Measurements from ENCODE around the gene ABCD1.

ABCD1 gene

DNA sequence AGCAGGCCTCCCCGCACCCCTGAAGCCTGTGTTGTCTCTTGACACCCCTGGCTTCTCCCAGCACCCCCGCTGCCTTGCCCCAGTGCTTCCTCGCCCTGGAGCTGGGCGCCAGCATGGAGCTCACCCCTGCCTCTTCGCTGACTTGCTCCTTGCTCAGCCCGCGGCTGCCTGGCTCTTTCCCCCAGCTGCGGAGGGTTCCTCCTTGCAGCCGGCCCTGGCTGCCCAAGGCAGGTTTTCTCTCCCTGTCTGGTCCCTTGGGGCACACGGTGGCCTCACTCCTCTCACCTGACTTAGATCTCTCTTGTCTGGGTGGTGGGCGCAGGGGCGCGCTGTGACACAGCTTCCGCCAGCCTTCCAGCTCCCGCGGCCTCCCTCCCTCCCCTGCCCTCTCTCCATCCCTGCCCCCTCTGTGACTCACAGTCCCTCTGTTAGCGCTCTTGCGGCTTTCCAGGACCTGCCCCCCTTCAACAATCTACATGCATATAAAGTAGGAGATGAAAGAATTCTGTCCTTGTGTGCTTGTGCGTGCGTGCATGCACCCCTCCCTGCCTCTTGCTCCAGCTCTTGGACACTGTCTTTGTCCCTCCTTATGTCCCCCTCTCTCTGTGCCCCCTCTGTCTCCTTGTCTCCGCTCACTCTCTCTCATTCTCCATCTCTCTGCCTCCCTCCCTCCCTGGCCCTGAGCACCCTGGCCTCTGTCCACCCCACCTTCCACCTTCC lies 41.6 kb downstream of the ABCD1 start:
- peaks cover 0 to 31% (median 26%) of the 10 kb centered on the region in 5 donors for H3K4me1 ChIP-seq (ENCODE audit: control insufficient read depth in 5 of 5, insufficient read depth in 5 of 5, low read length in 5 of 5)
- H3K27ac ChIP-seq (ENCODE audit: low read depth, low read length): no peak overlapping the region
- H3K9ac ChIP-seq (ENCODE audit: low read length in 5 of 5): peak overlapping the region in 1 of 5 donors; percentile 60
- peaks cover 0 to 23% (median 17%) of the 10 kb centered on the region in 5 donors for H3K27me3 ChIP-seq (ENCODE audit: control insufficient read depth in 5 of 5, insufficient read depth in 4 of 5, low read length in 5 of 5)
- no peaks in the 10 kb centered on the region for H3K36me3 ChIP-seq (ENCODE audit: control insufficient read depth in 5 of 5, insufficient read depth in 5 of 5, low read length in 5 of 5)
- H3K4me3 ChIP-seq (ENCODE audit: low read depth in 1 of 5, low read length in 5 of 5): peak overlapping the region in 4 of 5 donors; percentile 17 to 46 (median 28)
- no peaks in the 10 kb centered on the region for H3K9me3 ChIP-seq (ENCODE audit: control insufficient read depth in 5 of 5, low read length in 5 of 5)

- no peaks in the 10 kb centered on the region for H3K9me3 ChIP-seq (ENCODE audit: control insufficient read depth in 5 of 5, low read length in 5 of 5)
- no peak overlapping the region for H3K9ac ChIP-seq (ENCODE audit: low read length in 5 of 5)
- no peaks in the 10 kb centered on the region for H3K36me3 ChIP-seq (ENCODE audit: control insufficient read depth in 5 of 5, insufficient read depth in 5 of 5, low read length in 5 of 5)
- no peak overlapping the region for H3K27ac ChIP-seq (ENCODE audit: low read depth, low read length)
- H3K27me3 ChIP-seq (ENCODE audit: control insufficient read depth in 5 of 5, insufficient read depth in 4 of 5, low read length in 5 of 5): peaks cover 0 to 25% (median 17%) of the 10 kb centered on the region in 5 donors
- H3K4me3 ChIP-seq (ENCODE audit: low read depth in 1 of 5, low read length in 5 of 5): no peak overlapping the region
- peaks cover 0 to 31% (median 26%) of the 10 kb centered on the region in 5 donors for H3K4me1 ChIP-seq (ENCODE audit: control insufficient read depth in 5 of 5, insufficient read depth in 5 of 5, low read length in 5 of 5)
These were observed 42.4 kb downstream of the ABCD1 start for GRCh38 chrX:153766871-153767673.

DNA sequence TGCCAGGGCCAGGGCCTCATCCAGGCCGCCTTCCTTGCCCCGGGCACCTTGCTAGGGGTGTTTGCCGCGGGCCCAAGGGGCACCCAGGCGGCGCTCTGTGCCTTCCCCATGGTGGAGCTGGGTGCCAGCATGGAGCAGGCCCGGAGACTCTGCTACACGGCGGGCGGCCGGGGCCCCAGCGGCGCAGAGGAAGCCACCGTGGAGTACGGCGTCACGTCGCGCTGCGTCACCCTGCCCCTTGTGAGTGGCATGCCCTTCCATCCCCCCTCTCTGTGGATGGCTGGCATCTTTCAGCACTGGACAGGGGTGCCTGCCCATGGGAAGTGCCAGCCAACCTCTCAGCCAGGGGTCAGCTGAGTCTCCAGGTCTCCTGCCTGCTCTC lies 43.0 kb downstream of the ABCD1 start:
- H3K9ac ChIP-seq (ENCODE audit: low read length in 5 of 5): no peak overlapping the region
- H3K9me3 ChIP-seq (ENCODE audit: control insufficient read depth in 5 of 5, low read length in 5 of 5): no peaks in the 10 kb centered on the region
- H3K27ac ChIP-seq (ENCODE audit: low read depth, low read length): no peak overlapping the region
- no peaks in the 10 kb centered on the region for H3K36me3 ChIP-seq (ENCODE audit: control insufficient read depth in 5 of 5, insufficient read depth in 5 of 5, low read length in 5 of 5)
- no peak overlapping the region for H3K4me3 ChIP-seq (ENCODE audit: low read depth in 1 of 5, low read length in 5 of 5)
- peaks cover 0 to 31% (median 26%) of the 10 kb centered on the region in 5 donors for H3K4me1 ChIP-seq (ENCODE audit: control insufficient read depth in 5 of 5, insufficient read depth in 5 of 5, low read length in 5 of 5)
- H3K27me3 ChIP-seq (ENCODE audit: control insufficient read depth in 5 of 5, insufficient read depth in 4 of 5, low read length in 5 of 5): peaks cover 0 to 30% (median 19%) of the 10 kb centered on the region in 5 donors

DNA sequence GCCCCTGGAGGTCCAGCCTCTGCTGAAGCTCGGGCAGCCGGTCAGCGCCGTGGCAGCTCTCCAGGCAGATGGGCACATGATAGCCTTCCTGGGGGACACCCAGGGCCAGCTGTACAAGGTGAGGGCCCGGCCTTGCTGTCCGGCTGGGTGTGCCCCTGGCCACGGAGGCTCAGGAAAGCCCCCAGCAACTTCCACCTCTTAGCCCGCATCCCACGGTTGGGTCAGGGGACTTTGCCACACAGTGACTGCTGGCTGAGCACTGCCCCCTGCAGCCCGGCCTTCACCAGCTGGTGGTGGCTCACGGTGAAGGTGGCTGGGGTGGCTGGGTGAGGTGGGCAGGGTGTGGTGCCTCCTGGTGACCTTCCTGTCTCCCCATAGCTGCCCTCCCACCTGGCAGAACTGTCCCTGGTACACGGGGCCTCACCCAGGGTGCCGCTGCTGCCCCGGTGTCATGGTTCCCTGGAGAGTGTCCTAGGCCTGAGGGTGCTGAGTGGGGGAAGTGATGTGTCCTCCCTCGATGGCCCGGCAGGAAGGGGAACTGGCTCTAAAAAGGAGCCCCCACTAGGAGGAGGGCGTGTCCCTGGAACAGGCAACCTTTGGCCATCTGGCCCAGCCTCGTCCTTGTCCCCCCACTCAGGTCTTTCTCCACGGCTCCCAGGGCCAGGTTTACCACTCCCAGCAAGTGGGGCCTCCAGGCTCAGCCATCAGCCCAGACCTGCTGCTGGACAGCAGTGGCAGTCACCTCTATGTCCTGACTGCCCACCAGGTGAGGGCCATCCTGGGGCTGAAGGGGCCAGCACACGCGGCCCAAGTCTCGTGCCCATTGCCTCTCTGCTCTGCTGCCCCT lies 43.9 kb downstream of the ABCD1 start:
- H3K9ac ChIP-seq (ENCODE audit: low read length in 5 of 5): no peak overlapping the region
- peaks cover 0 to 31% (median 26%) of the 10 kb centered on the region in 5 donors for H3K4me1 ChIP-seq (ENCODE audit: control insufficient read depth in 5 of 5, insufficient read depth in 5 of 5, low read length in 5 of 5)
- H3K27ac ChIP-seq (ENCODE audit: low read depth, low read length): no peak overlapping the region
- no peaks in the 10 kb centered on the region for H3K36me3 ChIP-seq (ENCODE audit: control insufficient read depth in 5 of 5, insufficient read depth in 5 of 5, low read length in 5 of 5)
- peaks cover 0 to 36% (median 19%) of the 10 kb centered on the region in 5 donors for H3K27me3 ChIP-seq (ENCODE audit: control insufficient read depth in 5 of 5, insufficient read depth in 4 of 5, low read length in 5 of 5)
- no peaks in the 10 kb centered on the region for H3K9me3 ChIP-seq (ENCODE audit: control insufficient read depth in 5 of 5, low read length in 5 of 5)
- H3K4me3 ChIP-seq (ENCODE audit: low read depth in 1 of 5, low read length in 5 of 5): no peak overlapping the region

DNA sequence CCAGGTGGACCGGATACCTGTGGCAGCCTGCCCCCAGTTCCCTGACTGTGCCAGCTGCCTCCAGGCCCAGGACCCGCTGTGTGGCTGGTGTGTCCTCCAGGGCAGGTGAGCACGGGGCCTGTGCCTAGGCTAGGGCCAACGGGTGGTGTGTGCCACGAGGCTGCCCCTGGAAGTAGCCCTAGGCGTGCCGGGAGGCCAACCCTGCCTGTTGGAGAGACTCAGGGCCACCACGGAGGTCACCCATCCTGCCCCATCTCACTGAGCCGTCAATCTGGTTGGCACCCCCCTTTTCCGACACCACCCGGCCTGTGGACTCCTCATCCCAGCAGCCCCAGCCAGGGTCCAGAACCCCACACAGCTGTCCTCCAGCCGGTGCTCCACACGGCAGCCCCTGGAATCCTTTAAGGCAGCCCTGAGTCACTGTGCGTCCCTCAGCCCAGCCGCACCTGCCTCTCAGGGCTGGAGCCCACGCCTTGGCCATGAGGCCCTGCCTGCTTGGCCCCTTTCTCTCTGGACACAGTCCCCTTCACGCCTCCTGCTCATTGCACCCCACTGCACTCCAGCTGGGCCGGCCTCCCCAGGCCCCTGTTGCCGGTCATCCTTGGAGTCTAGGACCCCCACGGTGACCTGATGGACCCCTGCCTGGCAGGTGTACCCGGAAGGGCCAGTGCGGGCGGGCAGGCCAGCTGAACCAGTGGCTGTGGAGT lies 44.7 kb downstream of the ABCD1 start:
- no peak overlapping the region for H3K9ac ChIP-seq (ENCODE audit: low read length in 5 of 5)
- peaks cover 0 to 35% (median 21%) of the 10 kb centered on the region in 5 donors for H3K27me3 ChIP-seq (ENCODE audit: control insufficient read depth in 5 of 5, insufficient read depth in 4 of 5, low read length in 5 of 5)
- H3K36me3 ChIP-seq (ENCODE audit: control insufficient read depth in 5 of 5, insufficient read depth in 5 of 5, low read length in 5 of 5): peaks cover 0 to 5% (median 0%) of the 10 kb centered on the region in 5 donors
- no peak overlapping the region for H3K4me3 ChIP-seq (ENCODE audit: low read depth in 1 of 5, low read length in 5 of 5)
- H3K9me3 ChIP-seq (ENCODE audit: control insufficient read depth in 5 of 5, low read length in 5 of 5): no peaks in the 10 kb centered on the region
- peaks cover 0 to 28% (median 23%) of the 10 kb centered on the region in 5 donors for H3K4me1 ChIP-seq (ENCODE audit: control insufficient read depth in 5 of 5, insufficient read depth in 5 of 5, low read length in 5 of 5)
- H3K27ac ChIP-seq (ENCODE audit: low read depth, low read length): no peak overlapping the region

GRCh38 chrX:153769865-153770600 lies 45.4 kb downstream of the ABCD1 start:
- no peak overlapping the region for H3K4me3 ChIP-seq (ENCODE audit: low read depth in 1 of 5, low read length in 5 of 5)
- no peak overlapping the region for H3K9ac ChIP-seq (ENCODE audit: low read length in 5 of 5)
- H3K4me1 ChIP-seq (ENCODE audit: control insufficient read depth in 5 of 5, insufficient read depth in 5 of 5, low read length in 5 of 5): peaks cover 0 to 20% (median 16%) of the 10 kb centered on the region in 5 donors
- H3K27ac ChIP-seq (ENCODE audit: low read depth, low read length): no peak overlapping the region
- peaks cover 0 to 5% (median 0%) of the 10 kb centered on the region in 5 donors for H3K36me3 ChIP-seq (ENCODE audit: control insufficient read depth in 5 of 5, insufficient read depth in 5 of 5, low read length in 5 of 5)
- peaks cover 0 to 35% (median 15%) of the 10 kb centered on the region in 5 donors for H3K27me3 ChIP-seq (ENCODE audit: control insufficient read depth in 5 of 5, insufficient read depth in 4 of 5, low read length in 5 of 5)
- H3K9me3 ChIP-seq (ENCODE audit: control insufficient read depth in 5 of 5, low read length in 5 of 5): no peaks in the 10 kb centered on the region

GRCh38 chrX:153770601-153771414 lies 46.2 kb downstream of the ABCD1 start:
- peaks cover 0 to 13% (median 8%) of the 10 kb centered on the region in 5 donors for H3K4me1 ChIP-seq (ENCODE audit: control insufficient read depth in 5 of 5, insufficient read depth in 5 of 5, low read length in 5 of 5)
- H3K27ac ChIP-seq (ENCODE audit: low read depth, low read length): no peak overlapping the region
- peaks cover 0 to 6% (median 0%) of the 10 kb centered on the region in 5 donors for H3K36me3 ChIP-seq (ENCODE audit: control insufficient read depth in 5 of 5, insufficient read depth in 5 of 5, low read length in 5 of 5)
- H3K4me3 ChIP-seq (ENCODE audit: low read depth in 1 of 5, low read length in 5 of 5): no peak overlapping the region
- H3K9me3 ChIP-seq (ENCODE audit: control insufficient read depth in 5 of 5, low read length in 5 of 5): no peaks in the 10 kb centered on the region
- H3K9ac ChIP-seq (ENCODE audit: low read length in 5 of 5): no peak overlapping the region
- peaks cover 0 to 35% (median 15%) of the 10 kb centered on the region in 5 donors for H3K27me3 ChIP-seq (ENCODE audit: control insufficient read depth in 5 of 5, insufficient read depth in 4 of 5, low read length in 5 of 5)

GRCh38 chrX:153771415-153772315 lies 47.0 kb downstream of the ABCD1 start:
- H3K27ac ChIP-seq (ENCODE audit: low read depth, low read length): no peak overlapping the region
- no peak overlapping the region for H3K4me3 ChIP-seq (ENCODE audit: low read depth in 1 of 5, low read length in 5 of 5)
- H3K4me1 ChIP-seq (ENCODE audit: control insufficient read depth in 5 of 5, insufficient read depth in 5 of 5, low read length in 5 of 5): peaks cover 0 to 4% (median 0%) of the 10 kb centered on the region in 5 donors
- no peak overlapping the region for H3K9ac ChIP-seq (ENCODE audit: low read length in 5 of 5)
- peaks cover 0 to 6% (median 0%) of the 10 kb centered on the region in 5 donors for H3K36me3 ChIP-seq (ENCODE audit: control insufficient read depth in 5 of 5, insufficient read depth in 5 of 5, low read length in 5 of 5)
- H3K9me3 ChIP-seq (ENCODE audit: control insufficient read depth in 5 of 5, low read length in 5 of 5): no peaks in the 10 kb centered on the region
- peaks cover 0 to 35% (median 10%) of the 10 kb centered on the region in 5 donors for H3K27me3 ChIP-seq (ENCODE audit: control insufficient read depth in 5 of 5, insufficient read depth in 4 of 5, low read length in 5 of 5)

All from subcutaneous abdominal adipose tissue (tissue), 5 donors.